HL-60 (cell line): Measurements from ENCODE around the gene SCN5A.

Experiments used
- DNase-seq, 2 experiments: peaks; one replicate each; pipeline ENCODE4 v3.0.0-alpha.2; 2010 to 2020; ENCODE audit warnings: low read depth in 1 of 2, low spot score in 1 of 2
- H3K27ac ChIP-seq: fragments of 250-450 bp; sonication (Bioruptor Pico); replicated peaks from 2 replicates; pipeline ENCODE4 v1.5.1; 2020; ENCODE audit warnings: mild to moderate bottlenecking, moderate library complexity
- H3K27me3 ChIP-seq: fragments of 250-450 bp; sonication (Bioruptor Pico); 2 replicates; pipeline ENCODE4 v1.5.1; 2021; ENCODE audit warnings: mild to moderate bottlenecking, moderate library complexity; ENCODE audit not compliant: insufficient read depth, poor library complexity, severe bottlenecking
- H3K4me3 ChIP-seq: replicated peaks from 2 replicates; pipeline ENCODE4 v1.5.1; 2011; ENCODE audit warnings: mild to moderate bottlenecking, control low read depth, low read length; ENCODE audit not compliant: insufficient read depth
- CTCF ChIP-seq: IDR thresholded peaks from one replicate; pipeline ENCODE4 v1.5.1; 2011; ENCODE audit warnings: low read length, control low read depth, inconsistent platforms; ENCODE audit not compliant: insufficient read depth
- GABPA ChIP-seq: IDR thresholded peaks from 2 replicates; pipeline ENCODE4 v1.6.1; 2012; ENCODE audit warnings: low read depth
- POLR2AphosphoS5 ChIP-seq: IDR thresholded peaks from 2 replicates; pipeline ENCODE4 v1.6.1; 2012; ENCODE audit warnings: low read depth
- SPI1 ChIP-seq: IDR thresholded peaks from 2 replicates; pipeline ENCODE4 v1.6.1; 2012; ENCODE audit warnings: low read depth, mild to moderate bottlenecking, borderline replicate concordance
- TF ChIP-seq, protein P1 (sequence below): IDR thresholded peaks from 2 replicates; pipeline ENCODE4 v1.6.1; 2012; ENCODE audit warnings: low read depth; ENCODE audit not compliant: insufficient replicate concordance

Gene SCN5A

GRCh38 chr3:38576131-38576525 is 73.4 kb downstream of the SCN5A start:
- Histone ChIP-seq H3K27ac (no peak overlapping the region), H3K27me3 (no peaks in the 10 kb centered on the region), H3K4me3 (no peak overlapping the region)
- no peak for DNase-seq
- TF ChIP-seq, protein P1, sequence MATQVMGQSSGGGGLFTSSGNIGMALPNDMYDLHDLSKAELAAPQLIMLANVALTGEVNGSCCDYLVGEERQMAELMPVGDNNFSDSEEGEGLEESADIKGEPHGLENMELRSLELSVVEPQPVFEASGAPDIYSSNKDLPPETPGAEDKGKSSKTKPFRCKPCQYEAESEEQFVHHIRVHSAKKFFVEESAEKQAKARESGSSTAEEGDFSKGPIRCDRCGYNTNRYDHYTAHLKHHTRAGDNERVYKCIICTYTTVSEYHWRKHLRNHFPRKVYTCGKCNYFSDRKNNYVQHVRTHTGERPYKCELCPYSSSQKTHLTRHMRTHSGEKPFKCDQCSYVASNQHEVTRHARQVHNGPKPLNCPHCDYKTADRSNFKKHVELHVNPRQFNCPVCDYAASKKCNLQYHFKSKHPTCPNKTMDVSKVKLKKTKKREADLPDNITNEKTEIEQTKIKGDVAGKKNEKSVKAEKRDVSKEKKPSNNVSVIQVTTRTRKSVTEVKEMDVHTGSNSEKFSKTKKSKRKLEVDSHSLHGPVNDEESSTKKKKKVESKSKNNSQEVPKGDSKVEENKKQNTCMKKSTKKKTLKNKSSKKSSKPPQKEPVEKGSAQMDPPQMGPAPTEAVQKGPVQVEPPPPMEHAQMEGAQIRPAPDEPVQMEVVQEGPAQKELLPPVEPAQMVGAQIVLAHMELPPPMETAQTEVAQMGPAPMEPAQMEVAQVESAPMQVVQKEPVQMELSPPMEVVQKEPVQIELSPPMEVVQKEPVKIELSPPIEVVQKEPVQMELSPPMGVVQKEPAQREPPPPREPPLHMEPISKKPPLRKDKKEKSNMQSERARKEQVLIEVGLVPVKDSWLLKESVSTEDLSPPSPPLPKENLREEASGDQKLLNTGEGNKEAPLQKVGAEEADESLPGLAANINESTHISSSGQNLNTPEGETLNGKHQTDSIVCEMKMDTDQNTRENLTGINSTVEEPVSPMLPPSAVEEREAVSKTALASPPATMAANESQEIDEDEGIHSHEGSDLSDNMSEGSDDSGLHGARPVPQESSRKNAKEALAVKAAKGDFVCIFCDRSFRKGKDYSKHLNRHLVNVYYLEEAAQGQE: no peak
- TF ChIP-seq CTCF (no peak), GABPA (no peak), SPI1 (no peak), POLR2AphosphoS5 (no peak)

- no peak overlapping the region for H3K4me3 ChIP-seq
- no peak for DNase-seq
- H3K27me3 ChIP-seq: no peaks in the 10 kb centered on the region
- H3K27ac ChIP-seq: no peak overlapping the region
- no peak for TF ChIP-seq POLR2AphosphoS5
- TF ChIP-seq SPI1: no peak
- no peak for TF ChIP-seq CTCF
- TF ChIP-seq GABPA: no peak
- TF ChIP-seq, protein P1: no peak
Observed at GRCh38 chr3:38575279-38575843, 74.1 kb downstream of the SCN5A start.

GRCh38 chr3:38574411-38575278 is 74.8 kb downstream of the SCN5A start:
- no peak for DNase-seq

More at GRCh38 chr3:38574411-38575278, 74.8 kb downstream of the SCN5A start:
- Histone ChIP-seq H3K27me3 (no peaks in the 10 kb centered on the region), H3K4me3 (no peak overlapping the region), H3K27ac (no peak overlapping the region)
- TF ChIP-seq GABPA (no peak), POLR2AphosphoS5 (no peak), CTCF (no peak), SPI1 (no peak)
- TF ChIP-seq, protein P1: no peak
